ENCODE measurements around the gene THRA. TPM values are rescaled to one million over a fixed set of nuclear protein-coding genes. Genes with fewer than 3 reads are reported as not detected.
A peak's percentile ranks its signal among the peaks of the same experiment; 100 is the strongest.

THRA gene
- total and polyA plus RNA-seq, 9 of the 15 experiments (the other 6 are each of a cell fraction or from before 2014, with no cell fraction given): 0.34 to 23.4 (median 12.7) TPM

DNA sequence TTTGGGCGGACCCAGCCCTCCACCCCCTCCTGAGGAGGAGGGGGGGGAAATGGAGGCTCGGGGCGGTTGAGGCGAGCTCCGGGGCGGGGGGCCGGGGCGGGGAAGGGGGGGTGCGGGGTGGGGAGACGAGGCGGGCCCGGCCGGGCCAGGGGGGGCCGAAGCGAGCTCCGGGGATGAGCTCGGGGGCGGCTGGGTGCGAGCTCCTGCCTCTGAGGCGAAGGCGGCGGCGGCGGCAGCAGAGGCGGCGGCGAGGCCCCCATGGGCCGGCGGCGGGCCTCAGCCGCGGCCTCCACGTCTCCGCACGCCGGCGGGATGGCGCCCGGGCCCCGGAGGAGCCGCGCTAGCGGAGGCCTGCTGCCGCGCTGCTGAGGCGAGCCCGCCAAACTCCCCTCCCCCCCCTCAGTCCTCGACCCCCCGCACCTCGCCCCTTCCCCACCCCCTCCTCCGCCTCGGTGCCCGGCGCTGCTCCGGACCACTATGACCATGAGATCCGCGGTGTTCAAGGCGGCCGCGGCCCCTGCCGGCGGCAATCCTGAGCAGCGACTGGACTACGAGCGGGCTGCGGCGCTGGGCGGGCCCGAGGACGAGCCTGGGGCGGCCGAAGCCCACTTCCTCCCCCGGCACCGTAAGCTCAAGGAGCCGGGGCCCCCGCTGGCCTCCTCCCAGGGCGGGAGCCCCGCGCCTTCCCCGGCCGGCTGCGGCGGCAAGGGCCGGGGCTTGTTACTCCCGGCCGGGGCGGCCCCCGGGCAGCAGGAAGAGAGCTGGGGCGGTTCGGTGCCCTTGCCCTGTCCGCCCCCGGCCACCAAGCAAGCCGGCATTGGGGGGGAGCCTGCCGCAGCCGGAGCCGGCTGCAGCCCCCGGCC is 59.6 kb downstream of the THRA start:
- peak; percentile 76 for ATAC-seq
- intact Hi-C loops (cut with micrococcal nuclease): no loop called here
- TF ChIP-seq, protein P1, sequence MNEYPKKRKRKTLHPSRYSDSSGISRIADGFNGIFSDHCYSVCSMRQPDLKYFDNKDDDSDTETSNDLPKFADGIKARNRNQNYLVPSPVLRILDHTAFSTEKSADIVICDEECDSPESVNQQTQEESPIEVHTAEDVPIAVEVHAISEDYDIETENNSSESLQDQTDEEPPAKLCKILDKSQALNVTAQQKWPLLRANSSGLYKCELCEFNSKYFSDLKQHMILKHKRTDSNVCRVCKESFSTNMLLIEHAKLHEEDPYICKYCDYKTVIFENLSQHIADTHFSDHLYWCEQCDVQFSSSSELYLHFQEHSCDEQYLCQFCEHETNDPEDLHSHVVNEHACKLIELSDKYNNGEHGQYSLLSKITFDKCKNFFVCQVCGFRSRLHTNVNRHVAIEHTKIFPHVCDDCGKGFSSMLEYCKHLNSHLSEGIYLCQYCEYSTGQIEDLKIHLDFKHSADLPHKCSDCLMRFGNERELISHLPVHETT (CRISPR knock-in tag; conservative IDR thresholded peaks at IDR 0.05 in 1 of 2, IDR thresholded peaks at IDR 0.05 in 1 of 2): peak in 1 of 2 experiments; percentile 70; a peak in 1 of 4 replicates
- TF ChIP-seq ARHGAP35 (IDR thresholded peaks at IDR 0.05; ENCODE audit: partially characterized antibody) (no peak), ZNF764 (CRISPR knock-in tag; IDR thresholded peaks at IDR 0.05; ENCODE audit: low read depth) (no peak), TAF1 (IDR thresholded peaks at IDR 0.05; ENCODE audit: control insufficient read depth, extremely low read depth, insufficient read depth, low read length, severe bottlenecking) (peak; percentile 68), REST (IDR thresholded peaks at IDR 0.05; ENCODE audit: borderline replicate concordance) (0 out of 2 replicates have a peak, but pooled peaks have one; percentile 5), REST (CRISPR knock-in tag; IDR thresholded peaks at IDR 0.05; ENCODE audit: low read depth) (no peak), HMGN3 (IDR thresholded peaks at IDR 0.05; ENCODE audit: borderline replicate concordance, extremely low read depth, insufficient read length, low read depth, low read length) (peak; percentile 18)
- TF ChIP-seq, protein P2, sequence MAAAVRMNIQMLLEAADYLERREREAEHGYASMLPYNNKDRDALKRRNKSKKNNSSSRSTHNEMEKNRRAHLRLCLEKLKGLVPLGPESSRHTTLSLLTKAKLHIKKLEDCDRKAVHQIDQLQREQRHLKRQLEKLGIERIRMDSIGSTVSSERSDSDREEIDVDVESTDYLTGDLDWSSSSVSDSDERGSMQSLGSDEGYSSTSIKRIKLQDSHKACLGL (CRISPR knock-in tag; IDR thresholded peaks at IDR 0.05; ENCODE audit: borderline replicate concordance, poor library complexity, severe bottlenecking): no peak

More for the DNA sequence above, 59.6 kb downstream of the THRA start:
- Histone ChIP-seq H3K9me1 (ENCODE audit: control insufficient read depth, insufficient read depth, low read length) (no peaks in the 10 kb centered on the region), H3K36me3 (ENCODE audit: control insufficient read depth, insufficient read depth, low read length) (peaks cover 27% of the 10 kb centered on the region), H3K27ac (ENCODE audit: extremely low read depth, low read depth, low read length) (peak overlapping the region; percentile 95), H2AFZ (ENCODE audit: low read depth, low read length) (peak overlapping the region; percentile 83), H4K20me1 (replicated peaks; ENCODE audit: control insufficient read depth, insufficient read depth, low read length) (no peaks in the 10 kb centered on the region; the same call in 1 of the 2 replicates), H3K9ac (ENCODE audit: insufficient read depth in 1 of 2, low read depth in 2 of 2, low read length in 2 of 2) (peak overlapping the region; percentile 80 to 96), H3K4me2 (ENCODE audit: insufficient read depth, low read length) (peak overlapping the region; percentile 89), H3K27me3 (ENCODE audit: control insufficient read depth in 2 of 2, insufficient read depth in 2 of 2, low read length in 2 of 2) (no peaks in the 10 kb centered on the region), H3K4me1 (replicated peaks in 1 of 2; ENCODE audit: control insufficient read depth in 2 of 2, insufficient read depth in 2 of 2, low read length in 2 of 2) (peaks cover 15 to 25% of the 10 kb centered on the region in 2 experiments; a peak in 4 of 5 replicates), H3K4me3 (peak overlapping the region; percentile 81), H3K79me2 (ENCODE audit: control insufficient read depth, insufficient read depth, low read length) (peaks cover 68% of the 10 kb centered on the region), H3K9me3 (replicated peaks; ENCODE audit: control insufficient read depth, insufficient read depth, low read depth, low read length) (no peaks in the 10 kb centered on the region)
- CTCF ChIA-PET (ENCODE audit: low intra/inter-chr PET ratio): interaction anchor here (0.7 kb wide), 1 partner anchor 106 kb away, joined by 4 read pairs; no protein-coding TSS in a partner anchor
- no TSS peak for BruUV-seq (replicated peaks)
- POLR2A ChIA-PET: interaction anchor here (0.5 to 5.4 kb wide), 10 partner anchors 9 to 201 kb away, joined by 3 to 57 read pairs (median 4); partner anchors contain the start of genes CASC3 and NR1D1
- FAIRE-seq: no peak
- WGBS (ENCODE audit: insufficient coverage, low coverage, missing lambda C conversion rate): under 1% methylated on average over 35 of the region's 97 CpGs
- in situ Hi-C loops (cut with MboI): no loop called here
- DNase-seq (ENCODE audit: extremely low read depth in 1 of 4, low spot score in 3 of 4): peak; percentile 55 to 89 (median 86)

Data from K562 (cell line).